Measurements from ENCODE around the gene INHBA.

- TF ChIP-seq POLR2A (IDR thresholded peaks at IDR 0.05): no peak
- no peak for TF ChIP-seq CTCF (IDR thresholded peaks at IDR 0.05 in 4 of 5, conservative IDR thresholded peaks at IDR 0.05 in 1 of 5)
Observed at GRCh38 chr7:41674505-41675023, 28.3 kb downstream of the INHBA start.
